H1 (cell line): ENCODE measurements around the gene RASSF3. TPM values are rescaled to one million over a fixed set of nuclear protein-coding genes. Genes with fewer than 3 reads are reported as not detected.

ENCODE experiments used
- CTCF ChIA-PET: fragments of 300-600 bp; sonication (Branson Sonifier 250); formaldehyde crosslinking; loops from one replicate; lab custom pipeline; 2021; ENCODE audit not compliant: partially characterized antibody; lab: Charles Lee
- POLR2A ChIA-PET: fragments of 300-600 bp; sonication (Branson Sonifier 250); formaldehyde crosslinking; loops from one replicate; lab custom pipeline; 2021; ENCODE audit warnings: inconsistent platforms; ENCODE audit not compliant: partially characterized antibody; lab: Charles Lee
- DNase-seq, 2 experiments: peaks; one replicate each; pipeline versions ENCODE4 v3.0.0 to v3.0.0-alpha.2; 2010 to 2022; ENCODE audit warnings: low spot score in 2 of 2, low read depth in 1 of 2, mixed read lengths in 1 of 2
- FAIRE-seq: peaks from 2 replicates; lab custom pipeline; 2011; peaks lifted over from hg19 to GRCh38; lab: Jason Lieb, UNC
- H2AFZ ChIP-seq: 2 replicates; pipeline ENCODE4 v1.8.1; 2012; ENCODE audit warnings: low read length, inconsistent platforms
- H2AK5ac ChIP-seq: 2 replicates; pipeline ENCODE4 v1.6.1; 2013; ENCODE audit warnings: low read depth, low read length
- H2BK120ac ChIP-seq: replicated peaks from 2 replicates; pipeline ENCODE3; 2013; ENCODE audit warnings: low read depth, low read length, inconsistent platforms
- H2BK12ac ChIP-seq: 2 replicates; pipeline ENCODE4 v1.6.1; 2013; ENCODE audit warnings: low read depth, low read length
- H2BK15ac ChIP-seq: 2 replicates; pipeline ENCODE4 v1.6.1; 2013; ENCODE audit warnings: low read length
- H2BK20ac ChIP-seq: 2 replicates; pipeline ENCODE4 v1.6.1; 2013; ENCODE audit warnings: low read length
- H2BK5ac ChIP-seq: 2 replicates; pipeline ENCODE4 v1.6.1; 2013; ENCODE audit warnings: low read depth, low read length
- H3K14ac ChIP-seq: 2 replicates; pipeline ENCODE4 v1.6.1; 2013; ENCODE audit warnings: inconsistent platforms; ENCODE audit not compliant: insufficient read length
- H3K18ac ChIP-seq: 2 replicates; pipeline ENCODE4 v1.6.1; 2013; ENCODE audit warnings: low read length; ENCODE audit errors: extremely low read depth
- H3K23ac ChIP-seq: 2 replicates; pipeline ENCODE4 v1.6.1; 2013; ENCODE audit warnings: inconsistent platforms; ENCODE audit not compliant: insufficient read length
- H3K23me2 ChIP-seq: 2 replicates; pipeline ENCODE4 v1.6.1; 2013; ENCODE audit warnings: low read depth, low read length
- H3K27ac ChIP-seq: 2 replicates; pipeline ENCODE4 v1.6.1; 2011; ENCODE audit warnings: low read depth, low read length, inconsistent platforms
- H3K27me3 ChIP-seq, 4 experiments: replicated peaks in 1 of 4; 1 replicate in 1 of 4; 2 replicates in 3 of 4; pipeline versions ENCODE4 v1.6.1 to v1.8.1; 2011 to 2013; ENCODE audit warnings: low read length in 3 of 4, mild to moderate bottlenecking in 3 of 4, inconsistent platforms in 2 of 4, mixed read lengths in 2 of 4, moderate library complexity in 1 of 4; ENCODE audit not compliant: control insufficient read depth in 3 of 4, insufficient read depth in 3 of 4; ENCODE audit errors: extremely low read depth in 1 of 4
- H3K36me3 ChIP-seq, 4 experiments: 2 replicates each; pipeline versions ENCODE4 v1.6.1 to v1.8.1; 2011 to 2013; ENCODE audit warnings: mild to moderate bottlenecking in 4 of 4, low read length in 3 of 4, moderate library complexity in 2 of 4, control low read depth in 1 of 4, inconsistent platforms in 1 of 4; ENCODE audit not compliant: insufficient read depth in 4 of 4, control insufficient read depth in 2 of 4
- H3K4ac ChIP-seq: replicated peaks from 2 replicates; pipeline ENCODE3; 2013; ENCODE audit warnings: low read length, low read depth, mixed read lengths, inconsistent platforms; ENCODE audit not compliant: insufficient read length
- H3K4me1 ChIP-seq, 4 experiments: replicated peaks in 1 of 4; 1 replicate in 1 of 4; 2 replicates in 3 of 4; pipeline versions ENCODE4 v1.6.1 to v1.8.1; 2011 to 2013; ENCODE audit warnings: low read length in 3 of 4, inconsistent platforms in 2 of 4, mixed read lengths in 1 of 4; ENCODE audit not compliant: insufficient read depth in 4 of 4, control insufficient read depth in 3 of 4
- H3K4me2 ChIP-seq, 2 experiments: 2 replicates each; pipeline versions ENCODE4 v1.6.1 to v1.8.1; 2011 to 2013; ENCODE audit warnings: low read depth in 2 of 2, low read length in 2 of 2, control low read depth in 1 of 2, inconsistent platforms in 1 of 2, mild to moderate bottlenecking in 1 of 2; ENCODE audit not compliant: insufficient read depth in 1 of 2
- H3K4me3 ChIP-seq, 4 experiments: fragments of 200-600, 300-600 bp in 1 of 4; sonication (generic), shearing (Covaris generic), sonication (Bioruptor Twin) in 1 of 4; 2 replicates each; pipeline versions ENCODE4 v1.5.1 to v1.8.1; 2011 to 2016; ENCODE audit warnings: low read length in 4 of 4, low read depth in 3 of 4, control low read depth in 2 of 4, inconsistent platforms in 2 of 4, mild to moderate bottlenecking in 2 of 4, mixed read lengths in 1 of 4, moderate library complexity in 1 of 4; ENCODE audit not compliant: insufficient read depth in 2 of 4; ENCODE audit errors: extremely low read depth in 1 of 4
- H3K56ac ChIP-seq: replicated peaks from 2 replicates; pipeline ENCODE3; 2013; ENCODE audit warnings: low read depth, mild to moderate bottlenecking, mixed read lengths, low read length, inconsistent platforms; ENCODE audit not compliant: insufficient read length
- H3K79me1 ChIP-seq: 2 replicates; pipeline ENCODE4 v1.6.1; 2013; ENCODE audit warnings: low read depth, low read length, control low read depth
- H3K79me2 ChIP-seq, 2 experiments: 2 replicates each; pipeline versions ENCODE4 v1.6.1 to v1.8.1; 2012 to 2013; ENCODE audit warnings: low read length in 2 of 2, mild to moderate bottlenecking in 2 of 2, inconsistent platforms in 1 of 2; ENCODE audit not compliant: insufficient read depth in 2 of 2, control insufficient read depth in 1 of 2
- H3K9ac ChIP-seq, 4 experiments: replicated peaks in 1 of 4; 1 replicate in 1 of 4; 2 replicates in 3 of 4; pipeline versions ENCODE4 v1.6.1 to v1.8.1; 2011 to 2013; ENCODE audit warnings: low read depth in 3 of 4, low read length in 3 of 4, control low read depth in 2 of 4, mild to moderate bottlenecking in 2 of 4, moderate library complexity in 2 of 4, inconsistent platforms in 1 of 4; ENCODE audit errors: extremely low read depth in 1 of 4
- H3K9me3 ChIP-seq, 2 experiments: 2 replicates each; pipeline versions ENCODE4 v1.6.1 to v1.8.1; 2012 to 2013; ENCODE audit warnings: mild to moderate bottlenecking in 2 of 2, moderate library complexity in 2 of 2, control low read depth in 1 of 2, inconsistent platforms in 1 of 2, low read depth in 1 of 2, low read length in 1 of 2, mixed read lengths in 1 of 2; ENCODE audit not compliant: insufficient read depth in 2 of 2
- H4K20me1 ChIP-seq, 2 experiments: replicated peaks in 1 of 2; 2 replicates each; pipeline versions ENCODE3 to v1.8.1; 2011 to 2013; ENCODE audit warnings: inconsistent platforms in 2 of 2, low read length in 2 of 2, mild to moderate bottlenecking in 1 of 2; ENCODE audit not compliant: insufficient read depth in 2 of 2, control insufficient read depth in 1 of 2
- H4K5ac ChIP-seq: 2 replicates; pipeline ENCODE4 v1.6.1; 2013; ENCODE audit warnings: low read length, low read depth, mixed read lengths, inconsistent platforms; ENCODE audit not compliant: insufficient read length
- H4K8ac ChIP-seq: 2 replicates; pipeline ENCODE4 v1.8.0; 2013; ENCODE audit warnings: mild to moderate bottlenecking, moderate library complexity, low read length, inconsistent platforms; ENCODE audit not compliant: insufficient read depth; ENCODE audit errors: extremely low read depth
- H4K91ac ChIP-seq: replicated peaks from 2 replicates; pipeline ENCODE3; 2013; ENCODE audit warnings: low read length, mixed read lengths, inconsistent platforms; ENCODE audit not compliant: insufficient read length
- CBX5 ChIP-seq: fragments of 300-800, 300-1000 bp; sonication (generic); IDR thresholded peaks from 2 replicates; pipeline ENCODE4 v1.7.1; 2016; ENCODE audit warnings: antibody characterized with exemption, low read length, low read depth
- CHD1 ChIP-seq: IDR thresholded peaks from 2 replicates; pipeline ENCODE4 v1.6.1; 2012; ENCODE audit warnings: low read depth, low read length, improper control_type of control experiment
- FOSL1 ChIP-seq: IDR thresholded peaks from 2 replicates; pipeline ENCODE4 v1.6.1; 2011; ENCODE audit warnings: mild to moderate bottlenecking, low read depth, low read length, moderate library complexity; ENCODE audit not compliant: insufficient read depth
- GABPA ChIP-seq: IDR thresholded peaks from 2 replicates; pipeline ENCODE4 v1.6.1; 2011; ENCODE audit warnings: mild to moderate bottlenecking, low read length, moderate library complexity, borderline replicate concordance; ENCODE audit not compliant: insufficient read depth
- JUND ChIP-seq: IDR thresholded peaks from 2 replicates; pipeline ENCODE4 v1.6.1; 2011; ENCODE audit warnings: mild to moderate bottlenecking, improper control_type of control experiment, low read length
- MAFK ChIP-seq: IDR thresholded peaks from 2 replicates; pipeline ENCODE4 v1.6.1; 2012; ENCODE audit warnings: low read depth, mild to moderate bottlenecking, improper control_type of control experiment, low read length
- RFX5 ChIP-seq: IDR thresholded peaks from 2 replicates; pipeline ENCODE4 v1.6.1; 2011; ENCODE audit warnings: low read depth, low read length, improper control_type of control experiment, borderline replicate concordance
- RNF2 ChIP-seq: fragments of 200-900, 300-1000 bp; sonication (generic); IDR thresholded peaks from 2 replicates; pipeline ENCODE4 v1.7.1; 2016; ENCODE audit warnings: borderline replicate concordance, low read depth, mild to moderate bottlenecking, antibody characterized with exemption, low read length; ENCODE audit not compliant: poor library complexity, severe bottlenecking; ENCODE audit errors: missing control alignments
- RXRA ChIP-seq: IDR thresholded peaks from 2 replicates; pipeline ENCODE4 v1.6.1; 2011; ENCODE audit warnings: low read depth, mild to moderate bottlenecking, low read length, moderate library complexity; ENCODE audit not compliant: insufficient read depth
- ZNF274 ChIP-seq: IDR thresholded peaks from 2 replicates; pipeline ENCODE4 v1.7.0; 2012; ENCODE audit warnings: low read length, borderline replicate concordance; ENCODE audit errors: extremely low read depth
- polyA plus RNA-seq, 7 experiments: library from polyadenylated mRNA; depleted of rRNA in 3 of 7; stranded (reverse) in 5 of 7; unstranded in 2 of 7; fragments of >200 nt in 5 of 7; fragments of 200-250 nt in 2 of 7; gene quantifications; 1 replicate in 5 of 7; 2 replicates in 1 of 7; 4 replicates in 1 of 7; pipeline versions ENCODE4 v1.2.1 to v1.2.3, GENCODE V29; 2011 to 2013; ENCODE audit warnings: missing spikeins in 2 of 7, mixed read lengths in 2 of 7
- total RNA-seq: library from RNA; stranded (reverse); fragmentation: NEBNext Ultra II Directional; extraction: Animal tissue kit (Norgen Biotek cat#: 25700); gene quantifications from 2 replicates; pipeline ENCODE4 v1.2.1, GENCODE V29; 2021
- TF ChIP-seq, protein P1 (sequence below): IDR thresholded peaks from 2 replicates; pipeline ENCODE4 v1.6.1; 2011; ENCODE audit warnings: low read length, improper control_type of control experiment

RASSF3 gene
- total and polyA plus RNA-seq, 2 of the 8 experiments (the other 6 are each of a cell fraction or from before 2014, with no cell fraction given): 19.1 to 64.3 TPM

DNA sequence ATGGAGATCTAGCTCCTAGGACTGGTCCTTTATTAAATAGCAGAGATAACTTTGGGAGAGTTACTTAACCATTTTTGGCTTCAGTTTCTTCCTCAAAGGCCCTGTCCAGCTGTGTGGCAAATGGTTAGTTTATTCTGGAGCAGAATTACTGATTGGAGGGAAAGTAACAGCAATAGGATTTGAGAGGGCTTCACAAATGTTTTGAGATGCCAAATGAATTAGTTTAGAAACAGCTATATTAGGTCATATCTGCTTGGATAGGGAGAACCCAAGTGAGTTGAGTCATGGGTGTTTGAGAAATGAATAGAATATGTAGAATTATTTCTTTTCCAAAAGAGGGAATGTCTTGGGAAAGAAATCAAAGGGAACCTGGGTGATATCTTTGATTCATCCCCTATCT lies 17.5 kb downstream of the RASSF3 start:
- Histone ChIP-seq H4K91ac (no peak overlapping the region), H3K27me3 (no peaks in the 10 kb centered on the region), H3K79me2 (peaks cover 23 to 95% of the 10 kb centered on the region in 2 experiments), H2BK20ac (no peak overlapping the region), H3K4ac (no peak overlapping the region), H3K23me2 (0 out of 2 replicates have a peak, but pooled peaks cover 3% of the 10 kb centered on the region), H2AFZ (no peak overlapping the region), H3K9me3 (no peaks in the 10 kb centered on the region), H2BK12ac (no peak overlapping the region), H2BK15ac (no peak overlapping the region), H4K20me1 (peaks cover 3 to 7% of the 10 kb centered on the region in 2 experiments), H3K4me2 (no peak overlapping the region), H2BK5ac (no peak overlapping the region), H3K18ac (no peak overlapping the region), H3K36me3 (peaks cover 0 to 7% (median 0%) of the 10 kb centered on the region in 4 experiments; a peak in 1 of 8 replicates), H3K27ac (no peak overlapping the region), H3K4me3 (no peak overlapping the region), H3K14ac (no peak overlapping the region), H3K9ac (no peak overlapping the region), H2BK120ac (no peak overlapping the region), H2AK5ac (no peak overlapping the region), H3K79me1 (peaks cover 10% of the 10 kb centered on the region), H3K4me1 (peaks cover 0 to 6% (median 1%) of the 10 kb centered on the region in 4 experiments; a peak in 3 of 7 replicates), H4K5ac (no peak overlapping the region), H4K8ac (no peak overlapping the region), H3K23ac (no peak overlapping the region), H3K56ac (no peak overlapping the region)
- CTCF ChIA-PET: interaction anchor here (0.6 to 2.6 kb wide), 2 partner anchors 19 to 828 kb away, joined by 3 to 8 read pairs; no protein-coding TSS in a partner anchor
- no peak for DNase-seq
- POLR2A ChIA-PET: interaction anchor here (0.6 to 1.0 kb wide), 3 partner anchors 10 to 25 kb away, joined by 3 to 5 read pairs (median 3); no protein-coding TSS in a partner anchor
- FAIRE-seq: no peak
- TF ChIP-seq RXRA (no peak), MAFK (no peak), FOSL1 (no peak), RFX5 (no peak), CHD1 (no peak), RNF2 (no peak), GABPA (no peak), JUND (no peak), CBX5 (no peak), ZNF274 (no peak)
- TF ChIP-seq, protein P1, sequence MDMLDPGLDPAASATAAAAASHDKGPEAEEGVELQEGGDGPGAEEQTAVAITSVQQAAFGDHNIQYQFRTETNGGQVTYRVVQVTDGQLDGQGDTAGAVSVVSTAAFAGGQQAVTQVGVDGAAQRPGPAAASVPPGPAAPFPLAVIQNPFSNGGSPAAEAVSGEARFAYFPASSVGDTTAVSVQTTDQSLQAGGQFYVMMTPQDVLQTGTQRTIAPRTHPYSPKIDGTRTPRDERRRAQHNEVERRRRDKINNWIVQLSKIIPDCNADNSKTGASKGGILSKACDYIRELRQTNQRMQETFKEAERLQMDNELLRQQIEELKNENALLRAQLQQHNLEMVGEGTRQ: no peak
